Measurements from ENCODE around the gene MED15. TPM values are rescaled to one million over a fixed set of nuclear protein-coding genes. Genes with fewer than 3 reads are reported as not detected.

The MED15 gene
- total RNA-seq, 1 experiment from 2014 or later = 59.3 TPM

DNA sequence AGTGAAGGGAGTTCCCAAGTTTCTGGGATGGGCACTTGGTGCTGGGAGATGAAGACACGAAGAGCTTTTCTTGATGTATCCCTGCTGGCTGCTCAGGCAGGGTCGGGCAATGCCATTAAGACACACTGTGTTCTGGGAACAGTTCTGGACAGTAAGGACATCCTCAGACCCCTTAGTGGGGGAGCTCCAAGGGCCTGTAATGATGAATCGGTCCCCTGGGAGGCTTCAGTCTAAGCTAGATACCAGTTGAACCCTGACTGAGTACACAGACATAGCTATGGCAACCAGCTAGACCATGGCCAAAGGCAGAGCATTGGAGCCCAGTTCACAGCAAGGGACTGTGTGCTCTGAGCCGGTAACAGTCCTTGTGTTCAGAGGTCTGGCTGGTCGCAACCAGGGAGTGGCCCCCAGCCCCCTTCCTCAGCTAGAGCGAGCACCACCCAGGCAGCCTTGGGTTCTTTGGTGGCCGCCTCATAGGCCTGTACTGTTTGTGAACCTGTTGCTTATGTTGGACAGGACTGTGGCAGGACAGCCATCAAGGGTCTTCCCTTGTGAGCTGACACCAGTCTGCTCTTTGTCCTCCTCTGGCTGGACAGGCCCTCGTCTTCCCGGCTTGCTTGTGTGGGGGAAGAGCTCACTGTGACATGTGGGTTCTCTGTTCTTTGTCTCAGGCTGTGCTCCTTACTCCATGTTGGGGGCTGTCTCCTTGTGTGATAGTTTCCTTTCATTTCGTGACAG lies 25.0 kb downstream of the MED15 start:
- no peaks in the 10 kb centered on the region for H3K9me3 ChIP-seq (ENCODE audit: control insufficient read depth, insufficient read depth, low read depth, low read length)
- no peak for ATAC-seq
- intact Hi-C loops (cut with micrococcal nuclease; ENCODE audit: unreplicated experiment) (no loop called here), in situ Hi-C loops (cut with HindIII; ENCODE audit: low pct_unique_long_range_greater_than_20kb, low sequenced_read_pairs) (no loop called here)
- H3K27ac ChIP-seq (ENCODE audit: low read length) = 0 out of 2 replicates have a peak overlapping the region, but pooled peaks have one; percentile 17
- H3K27me3 ChIP-seq (ENCODE audit: control insufficient read depth, insufficient read depth, low read length) = no peaks in the 10 kb centered on the region
- ChIA-PET POLR2A (no interaction called here), CTCF (no interaction called here)
- H3K4me1 ChIP-seq (ENCODE audit: control insufficient read depth, insufficient read depth, low read length) = peaks cover 22% of the 10 kb centered on the region
- no peaks in the 10 kb centered on the region for H3K36me3 ChIP-seq (ENCODE audit: control insufficient read depth, insufficient read depth, low read length)
- TF ChIP-seq TCF7L2 (IDR thresholded peaks at IDR 0.05; ENCODE audit: low read depth, low read length) = no peak
- no peak for TF ChIP-seq SIN3A (IDR thresholded peaks at IDR 0.05; ENCODE audit: borderline replicate concordance, insufficient read depth, low read depth, low read length)
- TF ChIP-seq POLR2AphosphoS5 (IDR thresholded peaks at IDR 0.05; ENCODE audit: low read depth, low read length) = no peak
- TF ChIP-seq CTCF (IDR thresholded peaks at IDR 0.05) = no peak
- TF ChIP-seq REST (IDR thresholded peaks at IDR 0.05; ENCODE audit: insufficient read depth in 1 of 2, low read depth in 2 of 2, low read length in 1 of 2) = no peak
- no TSS peak for BruUV-seq (replicated peaks)
- H3K4me3 ChIP-seq (ENCODE audit: low read depth in 2 of 2, low read length in 2 of 2) = no peak overlapping the region
- no peak for DNase-seq (ENCODE audit: low read depth, low spot score)

GRCh38 chr22:20533095-20533878 lies 25.9 kb downstream of the MED15 start:
- Histone ChIP-seq H3K27me3 (ENCODE audit: control insufficient read depth, insufficient read depth, low read length) (no peaks in the 10 kb centered on the region), H3K27ac (ENCODE audit: low read length) (no peak overlapping the region), H3K36me3 (ENCODE audit: control insufficient read depth, insufficient read depth, low read length) (no peaks in the 10 kb centered on the region), H3K4me3 (ENCODE audit: low read depth in 2 of 2, low read length in 2 of 2) (no peak overlapping the region), H3K9me3 (ENCODE audit: control insufficient read depth, insufficient read depth, low read depth, low read length) (no peaks in the 10 kb centered on the region), H3K4me1 (ENCODE audit: control insufficient read depth, insufficient read depth, low read length) (peaks cover 22% of the 10 kb centered on the region)
- BruUV-seq (replicated peaks) = no TSS peak
- CTCF ChIA-PET = no interaction called here
- DNase-seq (ENCODE audit: low read depth, low spot score) (no peak), ATAC-seq (no peak)
- POLR2A ChIA-PET = interaction anchor here (0.6 kb wide), 1 partner anchor 1531 kb away, joined by 5 read pairs; no protein-coding TSS in a partner anchor
- in situ Hi-C loops (cut with HindIII; ENCODE audit: low pct_unique_long_range_greater_than_20kb, low sequenced_read_pairs) = no loop called here
- TF ChIP-seq SIN3A (IDR thresholded peaks at IDR 0.05; ENCODE audit: borderline replicate concordance, insufficient read depth, low read depth, low read length) (no peak), CTCF (IDR thresholded peaks at IDR 0.05) (no peak), TCF7L2 (IDR thresholded peaks at IDR 0.05; ENCODE audit: low read depth, low read length) (no peak), POLR2AphosphoS5 (IDR thresholded peaks at IDR 0.05; ENCODE audit: low read depth, low read length) (no peak), REST (IDR thresholded peaks at IDR 0.05; ENCODE audit: insufficient read depth in 1 of 2, low read depth in 2 of 2, low read length in 1 of 2) (no peak)
- intact Hi-C loops (cut with micrococcal nuclease; ENCODE audit: unreplicated experiment) = no loop called here
